ENCODE results near the gene DUSP10. TPM values are rescaled to one million over a fixed set of nuclear protein-coding genes. Genes with fewer than 3 reads are reported as not detected.

Gene DUSP10
- total RNA-seq, 1 donor from 2014 or later = 5.7 TPM

DNA sequence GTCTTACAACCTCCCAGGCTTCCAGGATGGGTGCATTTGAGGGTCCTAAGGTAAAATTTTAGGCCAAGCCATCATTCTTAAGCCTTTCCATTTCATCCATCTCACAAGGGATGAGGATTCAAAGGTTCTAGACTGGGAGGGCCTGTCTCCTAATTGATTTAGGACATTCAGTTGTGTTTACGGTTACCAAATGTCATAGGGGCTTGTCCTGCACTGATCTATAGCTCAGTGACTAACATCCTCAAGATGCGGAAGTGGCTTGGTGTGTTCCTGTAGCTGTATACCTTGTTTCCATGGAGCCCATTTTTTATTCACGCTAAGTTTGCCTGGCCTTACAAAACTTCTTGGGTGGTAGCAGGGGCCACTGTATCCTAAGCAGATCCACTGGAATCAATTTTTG, 52.8 kb downstream of the DUSP10 start:
- DNase-seq (ENCODE audit: low spot score in 2 of 2) = no peak
- intact Hi-C loops (cut with DNase I) = no loop called here
- TF ChIP-seq, protein P1, sequence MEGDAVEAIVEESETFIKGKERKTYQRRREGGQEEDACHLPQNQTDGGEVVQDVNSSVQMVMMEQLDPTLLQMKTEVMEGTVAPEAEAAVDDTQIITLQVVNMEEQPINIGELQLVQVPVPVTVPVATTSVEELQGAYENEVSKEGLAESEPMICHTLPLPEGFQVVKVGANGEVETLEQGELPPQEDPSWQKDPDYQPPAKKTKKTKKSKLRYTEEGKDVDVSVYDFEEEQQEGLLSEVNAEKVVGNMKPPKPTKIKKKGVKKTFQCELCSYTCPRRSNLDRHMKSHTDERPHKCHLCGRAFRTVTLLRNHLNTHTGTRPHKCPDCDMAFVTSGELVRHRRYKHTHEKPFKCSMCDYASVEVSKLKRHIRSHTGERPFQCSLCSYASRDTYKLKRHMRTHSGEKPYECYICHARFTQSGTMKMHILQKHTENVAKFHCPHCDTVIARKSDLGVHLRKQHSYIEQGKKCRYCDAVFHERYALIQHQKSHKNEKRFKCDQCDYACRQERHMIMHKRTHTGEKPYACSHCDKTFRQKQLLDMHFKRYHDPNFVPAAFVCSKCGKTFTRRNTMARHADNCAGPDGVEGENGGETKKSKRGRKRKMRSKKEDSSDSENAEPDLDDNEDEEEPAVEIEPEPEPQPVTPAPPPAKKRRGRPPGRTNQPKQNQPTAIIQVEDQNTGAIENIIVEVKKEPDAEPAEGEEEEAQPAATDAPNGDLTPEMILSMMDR (IDR thresholded peaks at IDR 0.05) = no peak

DNA sequence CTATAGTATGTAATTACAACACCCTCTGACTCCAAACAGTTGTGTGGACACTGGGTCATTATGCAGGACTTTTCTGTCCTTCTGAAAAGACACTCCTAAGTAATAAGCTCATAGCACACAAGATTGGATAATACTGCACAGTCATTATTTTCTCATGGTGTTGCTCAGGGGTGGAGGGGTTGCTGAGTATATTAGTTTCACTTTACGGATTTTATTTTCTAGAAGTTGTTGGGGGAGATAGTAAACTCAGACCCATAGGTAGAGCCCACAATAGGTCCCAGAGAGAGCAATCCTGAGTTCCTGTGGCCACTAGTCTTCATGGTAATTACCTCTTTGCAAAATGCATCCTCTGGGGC, 53.4 kb downstream of the DUSP10 start:
- H3K27me3 ChIP-seq = no peaks in the 10 kb centered on the region
- intact Hi-C loops (cut with DNase I) = no loop called here
- no peak for DNase-seq (ENCODE audit: low spot score in 2 of 2)
- H3K4me1 ChIP-seq = no peaks in the 10 kb centered on the region
- no peak overlapping the region for H3K4me3 ChIP-seq
- TF ChIP-seq, protein P1 (IDR thresholded peaks at IDR 0.05) = no peak
- no peaks in the 10 kb centered on the region for H3K36me3 ChIP-seq
- no peak overlapping the region for H3K27ac ChIP-seq
- H3K9me3 ChIP-seq = no peaks in the 10 kb centered on the region

More for the DNA sequence above, 52.8 kb downstream of the DUSP10 start:
- Histone ChIP-seq H3K9me3 (no peaks in the 10 kb centered on the region), H3K27ac (no peak overlapping the region), H3K27me3 (no peaks in the 10 kb centered on the region), H3K4me3 (no peak overlapping the region), H3K4me1 (no peaks in the 10 kb centered on the region), H3K36me3 (no peaks in the 10 kb centered on the region)

DNA sequence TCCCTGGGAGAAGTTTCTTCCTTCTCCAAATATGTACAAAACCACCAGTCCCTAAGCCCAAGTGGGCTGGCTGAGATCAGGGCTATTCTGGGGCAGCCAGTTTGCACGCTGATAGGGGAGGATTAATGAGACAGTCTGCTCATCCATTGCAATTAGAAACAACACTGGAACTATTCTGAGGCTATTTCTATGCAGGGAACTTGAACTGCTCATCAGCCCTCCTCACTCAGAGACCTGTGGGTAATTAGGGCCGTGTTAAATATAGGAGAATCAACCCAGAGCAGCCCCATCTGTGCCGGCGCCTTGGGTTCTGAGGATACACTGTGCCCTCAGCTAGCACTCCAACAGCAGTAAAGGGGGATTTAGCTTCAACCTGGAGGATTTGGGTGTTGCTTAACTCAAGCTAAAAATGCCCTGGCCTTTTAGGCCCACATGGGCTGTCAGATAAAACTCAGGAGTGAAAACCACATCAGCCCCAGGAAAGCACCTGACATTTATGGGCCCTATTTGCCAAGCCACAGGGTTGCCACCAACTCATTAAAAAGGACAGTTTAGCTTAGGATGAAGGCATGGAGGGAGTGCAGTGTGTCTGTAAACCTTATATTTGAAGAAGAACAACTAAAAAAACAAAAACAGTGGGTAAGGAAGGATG, 53.9 kb downstream of the DUSP10 start:
- no peaks in the 10 kb centered on the region for H3K9me3 ChIP-seq
- intact Hi-C loops (cut with DNase I) = no loop called here
- TF ChIP-seq, protein P1 (IDR thresholded peaks at IDR 0.05) = no peak
- H3K36me3 ChIP-seq = no peaks in the 10 kb centered on the region
- H3K27me3 ChIP-seq = no peaks in the 10 kb centered on the region
- no peak overlapping the region for H3K4me3 ChIP-seq
- no peak for DNase-seq (ENCODE audit: low spot score in 2 of 2)
- no peak overlapping the region for H3K27ac ChIP-seq
- H3K4me1 ChIP-seq = no peaks in the 10 kb centered on the region

DNA sequence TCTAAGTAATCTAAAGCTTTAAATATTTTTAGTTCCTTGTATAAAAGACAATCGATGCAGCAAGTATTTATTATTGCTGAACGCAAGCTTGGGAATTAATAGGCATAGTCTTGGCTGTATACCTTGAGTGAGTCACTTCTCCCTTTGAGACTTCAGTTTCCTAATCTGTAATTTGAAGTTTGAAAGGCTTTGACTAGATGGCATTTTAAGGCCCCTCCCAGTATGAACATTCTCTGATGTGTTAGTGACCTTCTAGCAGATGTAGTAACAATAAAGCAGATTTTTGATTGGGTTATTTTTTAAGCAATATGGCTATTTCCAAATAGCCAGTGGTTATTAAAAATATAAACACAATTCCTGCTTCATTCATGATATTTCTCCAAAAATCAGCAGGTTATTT, 58.2 kb downstream of the DUSP10 start:
- H3K4me3 ChIP-seq = no peak overlapping the region
- H3K4me1 ChIP-seq = no peaks in the 10 kb centered on the region
- no peaks in the 10 kb centered on the region for H3K27me3 ChIP-seq
- H3K27ac ChIP-seq = no peak overlapping the region
- TF ChIP-seq, protein P1 (IDR thresholded peaks at IDR 0.05) = no peak
- H3K36me3 ChIP-seq = no peaks in the 10 kb centered on the region
- H3K9me3 ChIP-seq = no peaks in the 10 kb centered on the region
- DNase-seq (ENCODE audit: low spot score in 2 of 2) = no peak
- intact Hi-C loops (cut with DNase I) = no loop called here

DNA sequence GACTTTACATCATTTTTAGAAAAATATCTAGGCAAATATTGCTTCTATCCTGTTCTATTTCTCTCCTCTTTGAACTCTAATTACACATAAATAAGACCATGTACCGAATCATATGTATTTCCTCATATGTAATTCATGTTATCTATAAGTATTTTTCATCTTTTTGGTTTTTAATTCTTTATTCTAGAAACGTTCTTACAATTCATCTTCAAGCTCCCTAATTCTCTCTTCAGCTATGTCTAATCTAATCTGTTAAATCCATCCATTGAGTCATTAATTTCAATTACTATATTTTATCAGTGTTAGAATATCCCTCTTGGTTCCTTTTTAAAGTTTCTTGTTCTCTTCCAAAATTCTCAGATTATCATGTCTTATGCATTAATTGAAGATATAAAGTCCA, 61.8 kb downstream of the DUSP10 start:
- TF ChIP-seq, protein P1 (IDR thresholded peaks at IDR 0.05) = no peak
- intact Hi-C loops (cut with DNase I) = no loop called here
- Histone ChIP-seq H3K36me3 (no peaks in the 10 kb centered on the region), H3K9me3 (no peaks in the 10 kb centered on the region), H3K4me3 (no peak overlapping the region), H3K4me1 (no peaks in the 10 kb centered on the region), H3K27me3 (no peaks in the 10 kb centered on the region), H3K27ac (no peak overlapping the region)
- DNase-seq (ENCODE audit: low spot score in 2 of 2) = no peak

DNA sequence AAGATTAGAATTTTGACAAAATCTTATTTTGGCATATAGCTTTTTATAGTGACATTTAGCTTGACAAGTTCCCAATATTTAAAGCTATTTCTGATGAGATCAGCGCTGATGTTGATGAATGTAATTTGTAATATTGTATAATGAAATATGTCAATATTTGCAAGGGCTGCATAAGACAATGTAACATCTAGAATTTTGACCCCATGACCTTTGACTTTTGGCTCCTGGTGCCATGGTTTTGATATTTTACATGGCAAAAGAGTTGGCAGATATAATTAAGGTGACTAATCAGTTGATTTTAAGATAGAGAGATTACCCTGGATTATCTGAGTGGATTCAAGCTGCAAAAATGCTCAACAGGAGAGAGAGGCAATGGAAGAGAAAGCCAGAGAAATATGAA, 63.9 kb downstream of the DUSP10 start:
- H3K4me1 ChIP-seq = no peaks in the 10 kb centered on the region

More for the DNA sequence above, 63.9 kb downstream of the DUSP10 start:
- Histone ChIP-seq H3K27me3 (no peaks in the 10 kb centered on the region), H3K27ac (no peak overlapping the region), H3K36me3 (no peaks in the 10 kb centered on the region), H3K9me3 (no peaks in the 10 kb centered on the region), H3K4me3 (no peak overlapping the region)
- no peak for DNase-seq (ENCODE audit: low spot score in 2 of 2)
- intact Hi-C loops (cut with DNase I) = no loop called here
- TF ChIP-seq, protein P1 (IDR thresholded peaks at IDR 0.05) = no peak

Measured in ascending aorta (tissue), 2 donors.